ENCODE data around the gene TMEM127.

Gene TMEM127

GRCh38 chr2:96265840-96266679, at the start of gene TMEM127, which contains the start of gene CIAO1:
TSS of gene TMEM127 (minus strand) at chr2:96265997. CDS start at chr2:96265381, 616 bp downstream.
TSS of gene CIAO1 (plus strand) at chr2:96266225. CDS start at chr2:96266351, 126 bp downstream.
- peak; percentile 15 for TF ChIP-seq CTCF (conservative IDR thresholded peaks at IDR 0.05; ENCODE audit: control insufficient read depth, insufficient read depth, low read depth, low read length)
- DNase-seq (ENCODE audit: low read depth) = peak; percentile 96

GRCh38 chr2:96315005-96315399, 49.2 kb upstream of the TMEM127 start:
- TF ChIP-seq CTCF (conservative IDR thresholded peaks at IDR 0.05; ENCODE audit: control insufficient read depth, insufficient read depth, low read depth, low read length) = no peak
- no peak for DNase-seq (ENCODE audit: low read depth)
- H3K4me3 ChIP-seq (ENCODE audit: control insufficient read depth, low read depth, low read length) = no peak overlapping the region

More at GRCh38 chr2:96265840-96266679, at the start of gene TMEM127, which contains the start of gene CIAO1:
- peak within 1 kb of the TSS; percentile 95 for H3K4me3 ChIP-seq (ENCODE audit: control insufficient read depth, low read depth, low read length)

- no peak overlapping the region for H3K4me3 ChIP-seq (ENCODE audit: control insufficient read depth, low read depth, low read length)
- TF ChIP-seq CTCF (conservative IDR thresholded peaks at IDR 0.05; ENCODE audit: control insufficient read depth, insufficient read depth, low read depth, low read length) = no peak
- no peak for DNase-seq (ENCODE audit: low read depth)
These were observed 42.5 kb upstream of the TMEM127 start for GRCh38 chr2:96308248-96308647.

DNA sequence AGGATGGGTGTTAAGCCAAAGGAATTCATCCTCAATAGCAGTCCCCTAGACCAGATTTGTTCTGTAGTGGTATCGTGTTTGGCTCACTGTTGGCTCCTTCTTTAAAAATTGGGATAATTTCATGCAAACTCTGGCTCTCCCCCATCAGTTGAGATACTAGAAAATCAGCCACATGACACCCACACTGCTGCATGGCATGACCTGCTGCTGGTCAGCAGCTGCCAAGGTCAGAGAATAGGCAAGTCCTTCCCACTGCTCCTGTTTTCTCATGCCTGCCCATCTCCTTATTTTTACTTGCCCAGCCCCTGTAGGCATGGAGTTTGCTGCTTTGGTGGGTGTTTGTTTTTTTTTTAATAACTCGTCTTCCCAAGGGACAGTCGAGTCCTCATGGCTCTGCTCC, 40.6 kb upstream of the TMEM127 start:
- no peak for TF ChIP-seq CTCF (conservative IDR thresholded peaks at IDR 0.05; ENCODE audit: control insufficient read depth, insufficient read depth, low read depth, low read length)
- no peak for DNase-seq (ENCODE audit: low read depth)
- H3K4me3 ChIP-seq (ENCODE audit: control insufficient read depth, low read depth, low read length) = peak overlapping the region; percentile 100

DNA sequence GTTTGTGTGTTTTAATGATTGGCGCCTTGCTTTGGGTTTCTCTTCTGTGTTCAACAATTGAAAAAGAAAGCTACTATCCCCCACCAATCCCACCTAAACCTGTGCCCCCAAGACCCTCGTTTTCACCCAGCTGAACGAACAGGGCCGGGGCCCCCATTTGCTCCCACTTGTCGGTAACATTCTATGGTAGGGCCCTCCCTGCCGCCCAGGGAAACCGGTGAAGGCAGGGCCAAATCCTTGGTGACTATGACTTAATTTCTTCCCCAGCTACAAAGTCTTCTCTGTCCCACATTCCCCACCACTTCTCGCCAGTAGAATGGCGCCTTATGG, 40.1 kb upstream of the TMEM127 start:
- H3K4me3 ChIP-seq (ENCODE audit: control insufficient read depth, low read depth, low read length) = peak overlapping the region; percentile 100
- TF ChIP-seq CTCF (conservative IDR thresholded peaks at IDR 0.05; ENCODE audit: control insufficient read depth, insufficient read depth, low read depth, low read length) = no peak
- DNase-seq (ENCODE audit: low read depth) = no peak

DNA sequence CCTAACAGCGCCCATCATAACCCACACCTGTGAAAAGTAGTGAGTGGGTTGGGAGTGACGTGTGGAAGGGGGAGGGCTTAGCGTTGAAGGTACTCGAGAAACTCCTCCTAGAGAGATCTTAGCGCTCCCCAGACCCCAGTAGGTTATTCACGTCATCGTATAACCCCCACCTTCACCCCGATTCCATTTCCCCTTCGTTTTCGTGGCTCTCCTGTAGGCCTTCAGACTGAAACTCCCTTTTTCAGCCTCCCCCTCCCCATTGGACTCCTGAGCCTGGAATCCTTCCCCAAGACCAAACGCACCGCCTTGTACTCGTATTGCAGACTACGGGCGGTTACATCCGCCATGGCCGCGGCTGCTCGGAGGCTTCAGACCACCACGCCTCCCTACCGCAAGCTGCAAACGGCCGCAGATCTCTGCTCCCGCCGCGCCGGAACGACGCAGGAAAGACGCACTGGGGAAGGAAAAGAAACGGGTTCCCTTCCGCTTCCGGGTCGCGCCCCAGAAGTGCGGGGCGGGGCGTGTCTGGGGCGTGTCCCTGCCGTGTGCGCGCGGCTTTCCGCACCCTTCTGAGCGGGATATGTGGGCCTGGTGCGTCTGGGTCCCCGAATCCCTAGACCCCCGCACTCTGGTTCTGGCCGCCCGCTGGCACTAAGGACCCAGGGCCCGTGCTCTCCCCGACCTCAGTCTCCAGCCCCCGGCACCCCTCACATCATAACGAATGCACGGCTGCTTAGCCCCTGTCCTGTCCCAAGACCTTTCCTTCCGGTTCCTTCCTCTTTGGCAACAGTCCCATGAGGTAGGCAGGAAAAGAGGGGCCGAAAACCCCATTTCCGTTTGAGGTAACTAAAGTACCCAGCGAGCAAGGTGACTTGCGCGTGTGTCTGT, 39.5 kb upstream of the TMEM127 start, which contains the start of gene SNRNP200:
Gene SNRNP200 (minus strand): TSS at position 456 of the 888 bp plus-strand sequence. CDS start 109 bp downstream, at position 347.
- peak; percentile 77 for DNase-seq (ENCODE audit: low read depth)
- no peak for TF ChIP-seq CTCF (conservative IDR thresholded peaks at IDR 0.05; ENCODE audit: control insufficient read depth, insufficient read depth, low read depth, low read length)
- peak within 1 kb of the TSS; percentile 100 for H3K4me3 ChIP-seq (ENCODE audit: control insufficient read depth, low read depth, low read length)

Measured in fibroblast of mammary gland (primary cell).